H9 (cell line): ENCODE measurements around the gene RPL27A. TPM values are rescaled to one million over a fixed set of nuclear protein-coding genes. Genes with fewer than 3 reads are reported as not detected.

ENCODE experiments used
- DNase-seq: peaks from one replicate; pipeline ENCODE4 v3.0.0-alpha.2; 2017
- H2AFZ ChIP-seq: one replicate; pipeline ENCODE4 v1.6.1; 2013; ENCODE audit warnings: mild to moderate bottlenecking, low read length, control low read depth, moderate library complexity
- H2AK5ac ChIP-seq: 2 replicates; pipeline ENCODE4 v1.6.1; 2013; ENCODE audit warnings: low read length, control low read depth, mixed read lengths; ENCODE audit not compliant: insufficient read length
- H2BK120ac ChIP-seq: one replicate; pipeline ENCODE4 v1.6.1; 2013; ENCODE audit warnings: low read depth, mild to moderate bottlenecking, low read length, control low read depth, inconsistent platforms; ENCODE audit not compliant: poor library complexity, severe bottlenecking
- H2BK12ac ChIP-seq: 2 replicates; pipeline ENCODE4 v1.6.1; 2013; ENCODE audit warnings: low read length, control low read depth, mixed read lengths, low read depth; ENCODE audit not compliant: insufficient read length
- H2BK15ac ChIP-seq: 2 replicates; pipeline ENCODE4 v1.6.1; 2013; ENCODE audit warnings: low read depth, low read length, control low read depth
- H2BK20ac ChIP-seq: one replicate; pipeline ENCODE4 v1.6.1; 2013; ENCODE audit warnings: low read depth, mild to moderate bottlenecking, low read length, control low read depth, inconsistent platforms; ENCODE audit not compliant: poor library complexity, severe bottlenecking
- H2BK5ac ChIP-seq: 2 replicates; pipeline ENCODE4 v1.6.1; 2013; ENCODE audit warnings: low read length, control low read depth, mixed read lengths; ENCODE audit not compliant: insufficient read length
- H3K14ac ChIP-seq: 2 replicates; pipeline ENCODE4 v1.6.1; 2013; ENCODE audit warnings: low read length, control low read depth; ENCODE audit not compliant: insufficient read depth
- H3K18ac ChIP-seq: 2 replicates; pipeline ENCODE4 v1.6.1; 2013; ENCODE audit warnings: low read depth, mild to moderate bottlenecking, mixed read lengths, low read length, control low read depth; ENCODE audit not compliant: insufficient read length
- H3K23ac ChIP-seq: 2 replicates; pipeline ENCODE4 v1.6.1; 2013; ENCODE audit warnings: low read length, control low read depth, mixed read lengths, low read depth; ENCODE audit not compliant: insufficient read length
- H3K23me2 ChIP-seq: 2 replicates; pipeline ENCODE4 v1.6.1; 2013; ENCODE audit warnings: low read depth, mild to moderate bottlenecking, mixed read lengths, low read length, control low read depth; ENCODE audit not compliant: insufficient read length, poor library complexity, severe bottlenecking
- H3K27ac ChIP-seq: 2 replicates; pipeline ENCODE4 v1.5.1; 2013; ENCODE audit warnings: low read length, control low read depth, mixed read lengths, low read depth; ENCODE audit not compliant: insufficient read length
- H3K27me3 ChIP-seq: 2 replicates; pipeline ENCODE4 v1.6.1; 2013; ENCODE audit warnings: low read length, control low read depth, inconsistent platforms; ENCODE audit not compliant: insufficient read depth
- H3K4ac ChIP-seq: 2 replicates; pipeline ENCODE4 v1.6.1; 2013; ENCODE audit warnings: low read depth, mild to moderate bottlenecking, control low read depth, inconsistent platforms, low read length, moderate library complexity
- H3K4me1 ChIP-seq: 2 replicates; pipeline ENCODE4 v1.6.1; 2013; ENCODE audit warnings: low read length, control low read depth, inconsistent platforms; ENCODE audit not compliant: insufficient read depth
- H3K4me2 ChIP-seq: 2 replicates; pipeline ENCODE4 v1.6.1; 2013; ENCODE audit warnings: low read length, control low read depth, mixed read lengths; ENCODE audit not compliant: insufficient read length, insufficient read depth
- H3K56ac ChIP-seq: 2 replicates; pipeline ENCODE4 v1.6.1; 2013; ENCODE audit warnings: low read depth, mild to moderate bottlenecking, mixed read lengths, low read length, control low read depth; ENCODE audit not compliant: insufficient read length
- H3K79me1 ChIP-seq: 2 replicates; pipeline ENCODE4 v1.6.1; 2013; ENCODE audit warnings: low read depth, mild to moderate bottlenecking, moderate library complexity, low read length, control low read depth, inconsistent platforms; ENCODE audit not compliant: insufficient read depth, poor library complexity, severe bottlenecking
- H3K79me2 ChIP-seq: 2 replicates; pipeline ENCODE4 v1.6.1; 2013; ENCODE audit warnings: low read length, control low read depth, inconsistent platforms; ENCODE audit not compliant: insufficient read depth
- H3K9ac ChIP-seq: 2 replicates; pipeline ENCODE4 v1.6.1; 2013; ENCODE audit warnings: low read length, control low read depth, mixed read lengths; ENCODE audit not compliant: insufficient read length; ENCODE audit errors: extremely low read depth
- H3K9me3 ChIP-seq: one replicate; pipeline ENCODE4 v1.6.1; 2013; ENCODE audit warnings: low read depth, low read length, inconsistent platforms; ENCODE audit not compliant: control insufficient read depth
- H3T11ph ChIP-seq: one replicate; pipeline ENCODE4 v1.6.1; 2013; ENCODE audit warnings: mild to moderate bottlenecking, low read length, control low read depth, inconsistent platforms
- H4K20me1 ChIP-seq: one replicate; pipeline ENCODE4 v1.6.1; 2013; ENCODE audit not compliant: control insufficient read depth, insufficient read length, insufficient read depth
- H4K5ac ChIP-seq: 2 replicates; pipeline ENCODE4 v1.6.1; 2013; ENCODE audit warnings: low read depth, mild to moderate bottlenecking, mixed read lengths, low read length, control low read depth; ENCODE audit not compliant: insufficient read length
- H4K8ac ChIP-seq: replicated peaks from 2 replicates; pipeline ENCODE4 v1.6.1; 2013; ENCODE audit warnings: low read length, control low read depth, mixed read lengths, low read depth; ENCODE audit not compliant: insufficient read length
- H4K91ac ChIP-seq: 2 replicates; pipeline ENCODE4 v1.6.1; 2013; ENCODE audit warnings: low read depth, mild to moderate bottlenecking, moderate library complexity, mixed read lengths, low read length, control low read depth; ENCODE audit not compliant: insufficient read length
- H3K27ac Mint-ChIP-seq, 3 experiments: 2 replicates in 2 of 3; 3 replicates in 1 of 3; pipeline ENCODE4 v1.8.0; 2020 to 2021; ENCODE audit warnings: mixed read lengths in 3 of 3, mild to moderate bottlenecking in 1 of 3, moderate library complexity in 1 of 3
- H3K27me3 Mint-ChIP-seq: 2 replicates; pipeline ENCODE4 v1.8.0; 2021; ENCODE audit warnings: low read depth, mild to moderate bottlenecking, moderate library complexity, mixed read lengths
- H3K36me3 Mint-ChIP-seq, 3 experiments: 2 replicates in 2 of 3; 3 replicates in 1 of 3; pipeline ENCODE4 v1.8.0; 2020 to 2021; ENCODE audit warnings: low read depth in 3 of 3, mixed read lengths in 3 of 3; ENCODE audit not compliant: insufficient read depth in 1 of 3
- H3K4me1 Mint-ChIP-seq, 2 experiments: 2 replicates each; pipeline ENCODE4 v1.8.0; 2020; ENCODE audit warnings: mixed read lengths in 2 of 2
- H3K4me3 Mint-ChIP-seq, 2 experiments: 2 replicates in 1 of 2; 3 replicates in 1 of 2; pipeline ENCODE4 v1.8.0; 2020 to 2021; ENCODE audit warnings: mild to moderate bottlenecking in 2 of 2, mixed read lengths in 2 of 2, moderate library complexity in 1 of 2
- H3K9me3 Mint-ChIP-seq, 2 experiments: 2 replicates in 1 of 2; 3 replicates in 1 of 2; pipeline ENCODE4 v1.8.0; 2020; ENCODE audit warnings: mild to moderate bottlenecking in 2 of 2, mixed read lengths in 2 of 2, moderate library complexity in 1 of 2
- CTCF ChIP-seq: fragments of 200-600 bp; sonication (generic); conservative IDR thresholded peaks from 3 replicates; pipeline ENCODE4 v1.8.0; 2021; ENCODE audit warnings: antibody characterized with exemption, mild to moderate bottlenecking
- WGBS: extraction: QIAGEN DNeasy Blood & Tissue Kit; methylation state at CpG from one replicate; pipeline ENCODE4 v1.1.7; 2013; ENCODE audit warnings: missing lambda C conversion rate, low lambda C conversion rate, mixed read lengths; ENCODE audit not compliant: insufficient read length; ENCODE audit errors: extremely low coverage; 5-methylcytosine and 5-hydroxymethylcytosine counted together
- total RNA-seq: library from RNA; stranded (reverse); gene quantifications from 2 replicates; pipeline ENCODE4 v1.2.1, GENCODE V29; 2021

RPL27A gene
- total RNA-seq, 1 experiment from 2014 or later = 1,152 TPM

DNA sequence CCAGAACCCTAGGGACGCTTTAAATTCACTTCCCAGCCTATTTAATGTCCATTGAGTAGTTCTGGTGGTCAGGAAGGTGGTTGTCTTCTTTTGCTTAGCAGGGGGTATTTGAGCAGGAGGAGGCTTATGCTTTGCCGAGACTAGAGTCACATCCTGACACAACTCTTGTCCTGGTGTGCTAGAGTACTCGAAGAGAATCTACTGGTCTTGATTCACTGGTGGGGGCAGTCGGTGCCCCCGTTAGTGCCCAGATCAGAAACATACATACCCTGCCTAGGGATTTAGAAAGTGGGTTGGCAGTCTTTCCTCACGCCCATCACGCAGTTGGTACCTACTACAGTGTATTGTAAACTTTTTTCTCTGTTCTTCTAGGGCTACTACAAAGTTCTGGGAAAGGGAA is 2.7 kb downstream of the RPL27A start:
- H3K79me1 ChIP-seq = no peaks in the 10 kb centered on the region
- DNase-seq = no peak
- H2BK15ac ChIP-seq = no peak overlapping the region
- H3K4me3 Mint-ChIP-seq = peak overlapping the region; percentile 90 to 96
- no peak overlapping the region for H4K5ac ChIP-seq
- no peak overlapping the region for H2BK20ac ChIP-seq
- H3K4me1 Mint-ChIP-seq = peaks cover 56 to 57% of the 10 kb centered on the region in 2 experiments
- peaks cover 10% of the 10 kb centered on the region; the same call in 1 of the 2 replicates for H3K79me2 ChIP-seq
- peaks cover 13% of the 10 kb centered on the region for H3K23me2 ChIP-seq
- no peak overlapping the region for H2AK5ac ChIP-seq
- peak overlapping the region; percentile 81 to 96 (median 89); a peak in 6 of 7 replicates for H3K27ac Mint-ChIP-seq
- H4K91ac ChIP-seq = no peak overlapping the region
- H3K27me3 Mint-ChIP-seq = no peaks in the 10 kb centered on the region; the same call in 1 of the 2 replicates
- H3K23ac ChIP-seq = no peak overlapping the region
- H3K9me3 Mint-ChIP-seq = peaks cover 0 to 4% of the 10 kb centered on the region in 2 experiments; a peak in 2 of 5 replicates
- H4K8ac ChIP-seq = no peak overlapping the region
- no peaks in the 10 kb centered on the region for H3K9me3 ChIP-seq
- H2AFZ ChIP-seq = no peak overlapping the region
- peak overlapping the region; percentile 22 for H3K9ac ChIP-seq
- no peaks in the 10 kb centered on the region for H4K20me1 ChIP-seq
- no peak overlapping the region for H2BK120ac ChIP-seq
- no peak overlapping the region for H3K18ac ChIP-seq
- peaks cover 3% of the 10 kb centered on the region for H3K4me1 ChIP-seq
- no peak for TF ChIP-seq CTCF
- peaks cover 45 to 72% (median 57%) of the 10 kb centered on the region in 3 experiments for H3K36me3 Mint-ChIP-seq
- no peak overlapping the region for H3K14ac ChIP-seq
- H3K27ac ChIP-seq = no peak overlapping the region
- H3K4ac ChIP-seq = no peak overlapping the region
- WGBS = no CpG with 5 or more reads among the region's 7 CpGs
- no peaks in the 10 kb centered on the region for H3K27me3 ChIP-seq
- no peak overlapping the region for H3K4me2 ChIP-seq
- no peak overlapping the region for H3K56ac ChIP-seq
- H3T11ph ChIP-seq = no peak overlapping the region
- H2BK12ac ChIP-seq = no peak overlapping the region
- H2BK5ac ChIP-seq = no peak overlapping the region
